H1 (cell line): ENCODE measurements around the gene DLK1. TPM values are rescaled to one million over a fixed set of nuclear protein-coding genes. Genes with fewer than 3 reads are reported as not detected.

Source experiments
- CTCF ChIA-PET: fragments of 300-600 bp; sonication (Branson Sonifier 250); formaldehyde crosslinking; loops from one replicate; lab custom pipeline; 2021; ENCODE audit not compliant: partially characterized antibody; lab: Charles Lee
- POLR2A ChIA-PET: fragments of 300-600 bp; sonication (Branson Sonifier 250); formaldehyde crosslinking; loops from one replicate; lab custom pipeline; 2021; ENCODE audit warnings: inconsistent platforms; ENCODE audit not compliant: partially characterized antibody; lab: Charles Lee
- DNase-seq, 2 experiments: peaks; one replicate each; pipeline versions ENCODE4 v3.0.0 to v3.0.0-alpha.2; 2010 to 2022; ENCODE audit warnings: low spot score in 2 of 2, low read depth in 1 of 2, mixed read lengths in 1 of 2
- FAIRE-seq: peaks from 2 replicates; lab custom pipeline; 2011; peaks lifted over from hg19 to GRCh38; lab: Jason Lieb, UNC
- H2AFZ ChIP-seq: 2 replicates; pipeline ENCODE4 v1.8.1; 2012; ENCODE audit warnings: low read length, inconsistent platforms
- H2AK5ac ChIP-seq: 2 replicates; pipeline ENCODE4 v1.6.1; 2013; ENCODE audit warnings: low read depth, low read length
- H2BK120ac ChIP-seq: replicated peaks from 2 replicates; pipeline ENCODE3; 2013; ENCODE audit warnings: low read depth, low read length, inconsistent platforms
- H2BK12ac ChIP-seq: 2 replicates; pipeline ENCODE4 v1.6.1; 2013; ENCODE audit warnings: low read depth, low read length
- H2BK15ac ChIP-seq: 2 replicates; pipeline ENCODE4 v1.6.1; 2013; ENCODE audit warnings: low read length
- H2BK20ac ChIP-seq: 2 replicates; pipeline ENCODE4 v1.6.1; 2013; ENCODE audit warnings: low read length
- H2BK5ac ChIP-seq: 2 replicates; pipeline ENCODE4 v1.6.1; 2013; ENCODE audit warnings: low read depth, low read length
- H3K14ac ChIP-seq: 2 replicates; pipeline ENCODE4 v1.6.1; 2013; ENCODE audit warnings: inconsistent platforms; ENCODE audit not compliant: insufficient read length
- H3K18ac ChIP-seq: 2 replicates; pipeline ENCODE4 v1.6.1; 2013; ENCODE audit warnings: low read length; ENCODE audit errors: extremely low read depth
- H3K23ac ChIP-seq: 2 replicates; pipeline ENCODE4 v1.6.1; 2013; ENCODE audit warnings: inconsistent platforms; ENCODE audit not compliant: insufficient read length
- H3K23me2 ChIP-seq: 2 replicates; pipeline ENCODE4 v1.6.1; 2013; ENCODE audit warnings: low read depth, low read length
- H3K27ac ChIP-seq: 2 replicates; pipeline ENCODE4 v1.6.1; 2011; ENCODE audit warnings: low read depth, low read length, inconsistent platforms
- H3K27me3 ChIP-seq, 4 experiments: replicated peaks in 1 of 4; 1 replicate in 1 of 4; 2 replicates in 3 of 4; pipeline versions ENCODE4 v1.6.1 to v1.8.1; 2011 to 2013; ENCODE audit warnings: low read length in 3 of 4, mild to moderate bottlenecking in 3 of 4, inconsistent platforms in 2 of 4, mixed read lengths in 2 of 4, moderate library complexity in 1 of 4; ENCODE audit not compliant: control insufficient read depth in 3 of 4, insufficient read depth in 3 of 4; ENCODE audit errors: extremely low read depth in 1 of 4
- H3K36me3 ChIP-seq, 4 experiments: 2 replicates each; pipeline versions ENCODE4 v1.6.1 to v1.8.1; 2011 to 2013; ENCODE audit warnings: mild to moderate bottlenecking in 4 of 4, low read length in 3 of 4, moderate library complexity in 2 of 4, control low read depth in 1 of 4, inconsistent platforms in 1 of 4; ENCODE audit not compliant: insufficient read depth in 4 of 4, control insufficient read depth in 2 of 4
- H3K4ac ChIP-seq: replicated peaks from 2 replicates; pipeline ENCODE3; 2013; ENCODE audit warnings: low read length, low read depth, mixed read lengths, inconsistent platforms; ENCODE audit not compliant: insufficient read length
- H3K4me1 ChIP-seq, 4 experiments: replicated peaks in 1 of 4; 1 replicate in 1 of 4; 2 replicates in 3 of 4; pipeline versions ENCODE4 v1.6.1 to v1.8.1; 2011 to 2013; ENCODE audit warnings: low read length in 3 of 4, inconsistent platforms in 2 of 4, mixed read lengths in 1 of 4; ENCODE audit not compliant: insufficient read depth in 4 of 4, control insufficient read depth in 3 of 4
- H3K4me2 ChIP-seq, 2 experiments: 2 replicates each; pipeline versions ENCODE4 v1.6.1 to v1.8.1; 2011 to 2013; ENCODE audit warnings: low read depth in 2 of 2, low read length in 2 of 2, control low read depth in 1 of 2, inconsistent platforms in 1 of 2, mild to moderate bottlenecking in 1 of 2; ENCODE audit not compliant: insufficient read depth in 1 of 2
- H3K4me3 ChIP-seq, 4 experiments: fragments of 200-600, 300-600 bp in 1 of 4; sonication (generic), shearing (Covaris generic), sonication (Bioruptor Twin) in 1 of 4; 2 replicates each; pipeline versions ENCODE4 v1.5.1 to v1.8.1; 2011 to 2016; ENCODE audit warnings: low read length in 4 of 4, low read depth in 3 of 4, control low read depth in 2 of 4, inconsistent platforms in 2 of 4, mild to moderate bottlenecking in 2 of 4, mixed read lengths in 1 of 4, moderate library complexity in 1 of 4; ENCODE audit not compliant: insufficient read depth in 2 of 4; ENCODE audit errors: extremely low read depth in 1 of 4
- H3K56ac ChIP-seq: replicated peaks from 2 replicates; pipeline ENCODE3; 2013; ENCODE audit warnings: low read depth, mild to moderate bottlenecking, mixed read lengths, low read length, inconsistent platforms; ENCODE audit not compliant: insufficient read length
- H3K79me1 ChIP-seq: 2 replicates; pipeline ENCODE4 v1.6.1; 2013; ENCODE audit warnings: low read depth, low read length, control low read depth
- H3K79me2 ChIP-seq, 2 experiments: 2 replicates each; pipeline versions ENCODE4 v1.6.1 to v1.8.1; 2012 to 2013; ENCODE audit warnings: low read length in 2 of 2, mild to moderate bottlenecking in 2 of 2, inconsistent platforms in 1 of 2; ENCODE audit not compliant: insufficient read depth in 2 of 2, control insufficient read depth in 1 of 2
- H3K9ac ChIP-seq, 4 experiments: replicated peaks in 1 of 4; 1 replicate in 1 of 4; 2 replicates in 3 of 4; pipeline versions ENCODE4 v1.6.1 to v1.8.1; 2011 to 2013; ENCODE audit warnings: low read depth in 3 of 4, low read length in 3 of 4, control low read depth in 2 of 4, mild to moderate bottlenecking in 2 of 4, moderate library complexity in 2 of 4, inconsistent platforms in 1 of 4; ENCODE audit errors: extremely low read depth in 1 of 4
- H3K9me3 ChIP-seq, 2 experiments: 2 replicates each; pipeline versions ENCODE4 v1.6.1 to v1.8.1; 2012 to 2013; ENCODE audit warnings: mild to moderate bottlenecking in 2 of 2, moderate library complexity in 2 of 2, control low read depth in 1 of 2, inconsistent platforms in 1 of 2, low read depth in 1 of 2, low read length in 1 of 2, mixed read lengths in 1 of 2; ENCODE audit not compliant: insufficient read depth in 2 of 2
- H4K20me1 ChIP-seq, 2 experiments: replicated peaks in 1 of 2; 2 replicates each; pipeline versions ENCODE3 to v1.8.1; 2011 to 2013; ENCODE audit warnings: inconsistent platforms in 2 of 2, low read length in 2 of 2, mild to moderate bottlenecking in 1 of 2; ENCODE audit not compliant: insufficient read depth in 2 of 2, control insufficient read depth in 1 of 2
- H4K5ac ChIP-seq: 2 replicates; pipeline ENCODE4 v1.6.1; 2013; ENCODE audit warnings: low read length, low read depth, mixed read lengths, inconsistent platforms; ENCODE audit not compliant: insufficient read length
- H4K8ac ChIP-seq: 2 replicates; pipeline ENCODE4 v1.8.0; 2013; ENCODE audit warnings: mild to moderate bottlenecking, moderate library complexity, low read length, inconsistent platforms; ENCODE audit not compliant: insufficient read depth; ENCODE audit errors: extremely low read depth
- H4K91ac ChIP-seq: replicated peaks from 2 replicates; pipeline ENCODE3; 2013; ENCODE audit warnings: low read length, mixed read lengths, inconsistent platforms; ENCODE audit not compliant: insufficient read length
- CBX8 ChIP-seq: fragments of 300-800, 300-1000 bp; sonication (generic); IDR thresholded peaks from 2 replicates; pipeline ENCODE4 v1.7.1; 2016; ENCODE audit warnings: low read depth, low read length, borderline replicate concordance
- GABPA ChIP-seq: IDR thresholded peaks from 2 replicates; pipeline ENCODE4 v1.6.1; 2011; ENCODE audit warnings: mild to moderate bottlenecking, low read length, moderate library complexity, borderline replicate concordance; ENCODE audit not compliant: insufficient read depth
- RNF2 ChIP-seq: fragments of 200-900, 300-1000 bp; sonication (generic); IDR thresholded peaks from 2 replicates; pipeline ENCODE4 v1.7.1; 2016; ENCODE audit warnings: borderline replicate concordance, low read depth, mild to moderate bottlenecking, antibody characterized with exemption, low read length; ENCODE audit not compliant: poor library complexity, severe bottlenecking; ENCODE audit errors: missing control alignments
- SAP30 ChIP-seq: fragments of 300-600 bp; sonication (generic); IDR thresholded peaks from 2 replicates; pipeline ENCODE4 v1.7.1; 2012; ENCODE audit warnings: low read length, moderate library complexity, mild to moderate bottlenecking, inconsistent platforms; ENCODE audit not compliant: insufficient read depth, insufficient replicate concordance
- ZNF274 ChIP-seq: IDR thresholded peaks from 2 replicates; pipeline ENCODE4 v1.7.0; 2012; ENCODE audit warnings: low read length, borderline replicate concordance; ENCODE audit errors: extremely low read depth
- WGBS, 2 experiments: shearing (Covaris generic) in 1 of 2; methylation state at CpG; one replicate each; pipeline versions ENCODE4 v1.1.6 to v1.1.7; 2013 to 2015; ENCODE audit warnings: low lambda C conversion rate in 2 of 2, mixed read lengths in 2 of 2, inconsistent platforms in 1 of 2, low coverage in 1 of 2, missing lambda C conversion rate in 1 of 2; ENCODE audit not compliant: insufficient replicate concordance in 2 of 2, insufficient coverage in 1 of 2, insufficient read length in 1 of 2; ENCODE audit errors: extremely low coverage in 1 of 2, missing lambda C conversion rate in 1 of 2; 5-methylcytosine and 5-hydroxymethylcytosine counted together
- polyA plus RNA-seq, 7 experiments: library from polyadenylated mRNA; depleted of rRNA in 3 of 7; stranded (reverse) in 5 of 7; unstranded in 2 of 7; fragments of >200 nt in 5 of 7; fragments of 200-250 nt in 2 of 7; gene quantifications; 1 replicate in 5 of 7; 2 replicates in 1 of 7; 4 replicates in 1 of 7; pipeline versions ENCODE4 v1.2.1 to v1.2.3, GENCODE V29; 2011 to 2013; ENCODE audit warnings: missing spikeins in 2 of 7, mixed read lengths in 2 of 7
- total RNA-seq: library from RNA; stranded (reverse); fragmentation: NEBNext Ultra II Directional; extraction: Animal tissue kit (Norgen Biotek cat#: 25700); gene quantifications from 2 replicates; pipeline ENCODE4 v1.2.1, GENCODE V29; 2021
- TF ChIP-seq, protein P1 (sequence below): IDR thresholded peaks from 2 replicates; pipeline ENCODE4 v1.6.1; 2012; ENCODE audit warnings: inconsistent platforms

Gene DLK1
- total and polyA plus RNA-seq, 2 of the 8 experiments (the other 6 are each of a cell fraction or from before 2014, with no cell fraction given): 1.3 to 2.4 TPM

DNA sequence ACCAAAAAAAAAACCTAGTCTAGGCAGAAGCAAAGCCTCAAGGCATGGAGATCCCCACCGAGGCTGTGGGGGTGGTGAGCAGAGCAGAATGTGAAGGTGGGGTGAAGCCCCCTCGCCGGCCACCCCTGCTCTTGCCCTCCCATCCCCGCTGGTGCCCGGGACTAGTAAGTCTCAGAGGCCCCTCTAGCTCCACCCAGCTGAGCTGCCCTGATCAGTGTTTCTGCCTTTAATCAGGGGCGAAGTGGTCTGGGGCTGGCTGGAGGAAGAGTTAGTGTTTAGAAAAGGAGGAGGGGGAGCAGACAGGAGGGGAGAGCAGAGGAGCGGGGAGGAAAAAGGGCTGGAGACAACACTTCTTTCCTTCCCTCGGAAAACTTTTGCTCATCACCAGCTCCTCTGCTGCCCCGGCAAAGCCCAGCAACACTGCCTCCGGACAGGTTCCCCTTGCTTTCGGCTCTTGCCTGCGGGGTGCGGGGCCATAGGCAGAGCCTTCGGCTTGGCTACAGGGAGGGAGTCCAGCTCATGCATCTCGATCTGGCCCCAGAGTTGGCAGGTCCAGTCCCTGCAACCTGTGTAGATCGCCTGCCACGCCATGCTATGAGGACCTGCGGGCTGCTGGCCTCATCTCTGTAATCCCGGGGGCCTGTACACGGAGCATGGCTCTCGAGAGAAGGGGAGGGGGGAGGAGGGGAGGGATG is 3.4 kb upstream of the DLK1 start:
- Histone ChIP-seq H3K4ac (no peak overlapping the region), H3K79me2 (no peaks in the 10 kb centered on the region), H2AFZ (no peak overlapping the region), H3K4me2 (0 out of 4 replicates have a peak overlapping the region, but pooled peaks of 1 of the 2 experiments have one; percentile 19), H3K9ac (no peak overlapping the region; a peak in 1 of 7 replicates), H3K23me2 (peaks cover 2% of the 10 kb centered on the region; the same call in 1 of the 2 replicates), H3K9me3 (peaks cover 0 to 5% of the 10 kb centered on the region in 2 experiments; a peak in 1 of 4 replicates), H2BK20ac (no peak overlapping the region), H3K23ac (no peak overlapping the region), H4K91ac (no peak overlapping the region), H3K14ac (no peak overlapping the region), H3K4me1 (peaks cover 0 to 16% (median 10%) of the 10 kb centered on the region in 4 experiments; a peak in 5 of 7 replicates), H3K56ac (no peak overlapping the region), H3K18ac (no peak overlapping the region), H4K20me1 (peaks cover 0 to 3% of the 10 kb centered on the region in 2 experiments), H3K27ac (no peak overlapping the region), H3K27me3 (peaks cover 24 to 40% (median 37%) of the 10 kb centered on the region in 4 experiments), H2BK15ac (no peak overlapping the region), H2BK5ac (no peak overlapping the region), H4K5ac (no peak overlapping the region), H3K36me3 (peaks cover 0 to 3% (median 0%) of the 10 kb centered on the region in 4 experiments; a peak in 1 of 8 replicates), H3K79me1 (no peaks in the 10 kb centered on the region), H2AK5ac (no peak overlapping the region), H4K8ac (no peak overlapping the region), H2BK120ac (no peak overlapping the region), H2BK12ac (no peak overlapping the region), H3K4me3 (no peak overlapping the region)
- FAIRE-seq: no peak
- TF ChIP-seq CBX8: no peak
- TF ChIP-seq SAP30: no peak
- TF ChIP-seq RNF2: no peak
- TF ChIP-seq, protein P1, sequence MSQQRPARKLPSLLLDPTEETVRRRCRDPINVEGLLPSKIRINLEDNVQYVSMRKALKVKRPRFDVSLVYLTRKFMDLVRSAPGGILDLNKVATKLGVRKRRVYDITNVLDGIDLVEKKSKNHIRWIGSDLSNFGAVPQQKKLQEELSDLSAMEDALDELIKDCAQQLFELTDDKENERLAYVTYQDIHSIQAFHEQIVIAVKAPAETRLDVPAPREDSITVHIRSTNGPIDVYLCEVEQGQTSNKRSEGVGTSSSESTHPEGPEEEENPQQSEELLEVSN: no peak
- no peak for TF ChIP-seq GABPA
- TF ChIP-seq ZNF274: no peak
- POLR2A ChIA-PET: interaction anchor here (0.7 kb wide), 1 partner anchor 321 kb away, joined by 4 read pairs; no protein-coding TSS in a partner anchor
- no peak for DNase-seq
- 70% methylated on average over 20 of the region's 21 CpGs; no CpG with 5 or more reads in 1 of the 2 experiments for WGBS, 2 experiments
- CTCF ChIA-PET: interaction anchor here (1.3 to 1.9 kb wide), 3 partner anchors 12 to 77 kb away, joined by 3 to 9 read pairs (median 4); no protein-coding TSS in a partner anchor
